Measurements from ENCODE around the gene MSH4.
"Not testable (repeated sequence)": the region's sequence is repeated elsewhere in the genome, so short reads cannot be mapped to it uniquely, and the experiment has no call there.

Gene MSH4

DNA sequence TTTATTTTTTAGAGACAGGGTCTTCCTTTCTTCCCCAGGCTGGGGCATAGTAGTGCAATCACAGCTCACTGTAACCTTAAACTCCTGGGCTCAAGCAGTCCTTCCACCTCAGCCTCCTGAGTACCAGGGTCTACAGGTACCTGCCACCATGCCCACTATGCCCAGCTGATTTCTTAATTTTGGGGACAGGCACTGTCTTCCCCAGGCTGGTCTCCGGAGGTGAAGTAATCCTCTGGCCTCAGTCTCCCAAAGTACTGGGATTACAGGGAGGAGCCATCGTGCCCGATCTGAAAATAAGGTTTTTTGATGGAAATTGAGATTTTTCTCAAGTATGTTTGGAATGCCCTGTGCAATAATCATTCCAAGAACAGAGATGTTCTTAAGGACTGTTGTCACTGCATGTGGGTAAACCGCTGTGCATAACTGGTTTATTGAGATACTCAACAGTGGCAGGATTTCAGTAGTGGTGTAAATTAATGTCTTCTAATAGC is 934 bp upstream of the MSH4 start:
- Histone ChIP-seq H3K36me3 (ENCODE audit: insufficient read depth, low read length) (peaks cover 64% of the 10 kb centered on the region), H3K4me3 (no peak overlapping the region)
- TF ChIP-seq FOXP2 (optimal IDR thresholded peaks at IDR 0.05; ENCODE audit: control extremely low read depth, extremely low read length, insufficient read depth): no peak
- TF ChIP-seq POLR2AphosphoS5 (IDR thresholded peaks at IDR 0.05; ENCODE audit: borderline replicate concordance, low read depth, low read length): 0 out of 2 replicates have a peak, but pooled peaks have one; percentile 4

DNA sequence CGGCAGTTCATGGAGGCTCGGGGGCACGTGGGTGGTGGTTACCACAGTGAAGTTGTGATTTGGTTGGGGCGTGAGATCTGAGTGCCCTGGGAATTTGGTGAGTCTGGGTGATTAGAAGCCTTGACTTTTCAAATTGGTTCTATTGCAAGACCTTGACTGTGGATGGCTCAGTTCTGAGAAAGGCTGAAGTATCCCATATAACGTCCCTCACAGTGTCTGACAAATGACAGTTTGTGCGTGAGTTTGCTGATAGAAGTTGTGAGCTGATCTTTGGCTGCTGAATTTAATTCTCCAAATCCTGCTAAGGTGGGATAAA is 549 bp downstream of the MSH4 start:
- Histone ChIP-seq H3K36me3 (ENCODE audit: insufficient read depth, low read length) (peaks cover 50% of the 10 kb centered on the region), H3K4me3 (no peak overlapping the region), H3K9me3 (ENCODE audit: low read depth, low read length) (no peaks in the 10 kb centered on the region), H3K9ac (ENCODE audit: insufficient read length) (no peak overlapping the region), H3K27ac (no peak overlapping the region)
- DNase-seq (ENCODE audit: low read depth, low spot score): no peak
- TF ChIP-seq EZH2 (IDR thresholded peaks at IDR 0.05) (no peak), FOXP2 (optimal IDR thresholded peaks at IDR 0.05; ENCODE audit: control extremely low read depth, extremely low read length, insufficient read depth) (no peak), POLR2AphosphoS5 (IDR thresholded peaks at IDR 0.05; ENCODE audit: borderline replicate concordance, low read depth, low read length) (no peak; the same call in 1 of the 2 replicates)

More for the DNA sequence above, 934 bp upstream of the MSH4 start:
- no peak for DNase-seq (ENCODE audit: low read depth, low spot score)
- H3K27ac ChIP-seq: no peak overlapping the region
- no peak overlapping the region for H3K9ac ChIP-seq (ENCODE audit: insufficient read length)
- H3K9me3 ChIP-seq (ENCODE audit: low read depth, low read length): no peaks in the 10 kb centered on the region

DNA sequence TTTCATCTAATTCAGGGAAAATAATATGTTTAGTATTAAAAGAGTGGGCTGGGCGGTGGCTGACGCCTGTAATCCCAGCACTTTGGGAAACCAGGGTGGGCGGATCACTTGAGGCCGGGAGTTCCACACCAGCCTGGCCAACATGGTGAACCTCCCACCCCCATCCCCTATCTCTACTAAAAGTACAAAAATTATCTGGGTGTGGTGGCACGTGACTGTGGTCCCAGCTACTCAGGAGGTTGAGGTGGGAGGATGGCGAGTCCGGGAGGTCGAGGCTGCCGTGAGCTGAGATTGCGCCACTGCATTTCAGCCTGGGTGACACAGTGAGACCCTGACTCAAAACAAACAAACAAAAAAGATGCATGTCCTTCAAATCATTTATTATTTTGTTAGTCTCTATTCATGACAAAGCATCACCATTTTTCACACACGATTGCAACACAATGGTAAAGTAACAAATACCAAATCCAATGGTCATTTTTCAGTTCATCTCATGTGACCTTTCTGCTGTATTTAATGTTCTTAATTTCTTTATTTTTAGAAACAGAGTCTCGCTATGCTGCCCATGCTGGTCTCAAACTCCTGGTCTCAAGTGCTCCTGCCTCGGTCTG is 1.0 kb downstream of the MSH4 start:
- Histone ChIP-seq H3K9me3 (ENCODE audit: low read depth, low read length) (no peaks in the 10 kb centered on the region), H3K4me3 (no peak overlapping the region), H3K27ac (peak overlapping the region; percentile 20; the same call in 1 of the 2 replicates), H3K9ac (ENCODE audit: insufficient read length) (no peak overlapping the region), H3K36me3 (ENCODE audit: insufficient read depth, low read length) (peaks cover 45% of the 10 kb centered on the region)
- TF ChIP-seq EZH2 (IDR thresholded peaks at IDR 0.05): no peak
- no peak for TF ChIP-seq POLR2AphosphoS5 (IDR thresholded peaks at IDR 0.05; ENCODE audit: borderline replicate concordance, low read depth, low read length)
- no peak for TF ChIP-seq FOXP2 (optimal IDR thresholded peaks at IDR 0.05; ENCODE audit: control extremely low read depth, extremely low read length, insufficient read depth)
- DNase-seq (ENCODE audit: low read depth, low spot score): no peak

DNA sequence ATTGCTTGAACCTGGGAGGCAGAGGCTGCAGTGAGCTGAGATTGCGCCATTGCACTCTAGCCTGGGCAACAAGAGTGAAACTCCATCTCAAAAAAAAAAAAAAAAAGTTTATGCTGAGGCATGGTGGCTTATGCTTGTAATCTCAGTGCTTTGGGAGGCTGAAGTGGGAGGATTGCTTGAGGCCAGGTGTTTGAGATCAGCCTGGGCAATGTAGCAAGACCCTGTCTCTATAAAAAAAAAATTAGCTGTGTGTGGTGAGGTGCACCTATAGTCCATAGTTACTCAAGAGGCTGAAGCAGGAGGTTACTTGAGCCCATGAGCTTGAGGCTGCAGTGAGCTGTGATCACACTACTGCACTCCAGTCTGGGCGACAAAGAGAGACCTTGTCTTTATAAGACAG is 4.8 kb downstream of the MSH4 start:
- H3K9me3 ChIP-seq (ENCODE audit: low read depth, low read length); DNase-seq (ENCODE audit: low read depth, low spot score); H3K9ac ChIP-seq (ENCODE audit: insufficient read length); H3K27ac ChIP-seq; H3K36me3 ChIP-seq (ENCODE audit: insufficient read depth, low read length); H3K4me3 ChIP-seq: not testable (repeated sequence)

DNA sequence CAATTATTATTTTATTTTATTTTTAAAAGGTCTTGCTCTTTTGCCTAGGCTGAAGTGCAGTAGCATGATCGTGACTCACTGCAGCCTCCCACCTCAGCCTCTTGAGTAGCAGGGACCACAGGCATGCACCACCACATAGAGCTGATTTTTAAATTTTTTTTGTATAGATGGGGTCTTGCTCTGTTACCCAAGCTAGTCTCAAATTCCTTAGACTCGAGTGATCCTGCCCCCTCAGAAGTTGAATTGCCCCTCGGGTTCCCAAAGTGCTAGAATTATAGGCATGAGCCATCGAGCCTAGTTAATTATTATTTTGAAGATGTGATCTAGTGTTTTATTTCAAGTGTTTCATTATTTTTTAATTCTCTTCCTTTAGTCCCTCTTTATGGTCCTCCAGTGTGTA is 12.2 kb downstream of the MSH4 start:
- TF ChIP-seq EZH2 (IDR thresholded peaks at IDR 0.05) (no peak), FOXP2 (optimal IDR thresholded peaks at IDR 0.05; ENCODE audit: control extremely low read depth, extremely low read length, insufficient read depth) (no peak), POLR2AphosphoS5 (IDR thresholded peaks at IDR 0.05; ENCODE audit: borderline replicate concordance, low read depth, low read length) (no peak)
- Histone ChIP-seq H3K9ac (ENCODE audit: insufficient read length) (no peak overlapping the region), H3K9me3 (ENCODE audit: low read depth, low read length) (no peaks in the 10 kb centered on the region), H3K4me3 (no peak overlapping the region), H3K36me3 (ENCODE audit: insufficient read depth, low read length) (no peaks in the 10 kb centered on the region), H3K27ac (no peak overlapping the region)
- DNase-seq (ENCODE audit: low read depth, low spot score): no peak

DNA sequence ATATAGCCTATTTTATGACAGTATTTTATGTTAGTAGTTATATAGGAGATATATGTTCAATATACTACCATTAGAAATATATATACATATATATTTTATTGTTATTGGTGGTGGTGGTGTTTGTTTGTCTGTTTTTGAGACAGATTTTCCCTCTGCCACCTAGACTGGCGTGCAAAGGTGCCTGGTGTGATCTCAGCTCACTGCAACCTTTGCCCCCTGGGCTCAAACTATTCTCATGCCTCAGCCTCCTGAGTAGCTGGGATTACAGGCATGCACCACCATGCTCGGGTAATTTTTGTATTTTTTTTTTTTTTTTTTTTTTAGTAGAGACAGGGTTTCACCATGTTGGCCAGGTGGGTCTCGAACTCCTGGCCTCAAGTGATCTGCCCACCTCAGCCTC is 13.4 kb downstream of the MSH4 start:
- H3K27ac ChIP-seq; H3K36me3 ChIP-seq (ENCODE audit: insufficient read depth, low read length); H3K9ac ChIP-seq (ENCODE audit: insufficient read length); H3K4me3 ChIP-seq; H3K9me3 ChIP-seq (ENCODE audit: low read depth, low read length); DNase-seq (ENCODE audit: low read depth, low spot score): not testable (repeated sequence)

DNA sequence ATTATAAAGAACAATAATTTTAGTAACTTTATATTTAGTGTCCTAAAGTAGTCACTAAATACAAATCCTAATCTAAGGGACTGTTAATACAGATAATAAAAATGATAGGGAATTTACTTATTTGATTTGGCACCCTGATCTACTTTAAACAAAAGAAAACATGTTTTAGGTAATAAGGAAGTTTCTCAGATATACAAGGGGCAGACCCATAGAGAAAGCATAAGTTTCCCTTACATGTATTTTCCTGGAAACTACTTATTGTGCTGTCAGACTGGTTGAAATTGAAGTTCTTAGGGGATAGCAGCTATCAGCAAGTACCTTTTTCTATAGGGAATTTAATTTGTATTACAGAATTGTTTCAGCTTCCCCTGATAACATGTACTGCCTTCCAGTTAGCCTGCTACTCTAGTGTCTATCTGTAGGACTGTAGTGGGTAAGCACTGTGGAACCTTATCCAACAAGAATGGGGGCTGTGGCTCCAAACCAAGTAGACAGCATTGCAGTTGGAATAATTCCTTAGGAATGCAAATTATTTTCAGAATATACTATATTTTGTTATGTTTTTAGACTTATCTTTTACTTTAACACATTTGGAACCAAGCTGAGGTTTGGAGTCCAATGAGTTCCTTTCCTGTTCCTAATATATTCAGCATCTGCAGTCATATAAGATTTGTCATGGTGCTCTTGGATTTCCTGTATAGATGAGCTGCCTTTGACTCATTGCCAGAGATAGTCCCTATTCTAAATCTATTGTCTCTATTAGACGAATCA is 14.7 kb downstream of the MSH4 start:
- DNase-seq (ENCODE audit: low read depth, low spot score): peak; percentile 86
- Histone ChIP-seq H3K9ac (ENCODE audit: insufficient read length) (peak overlapping the region; percentile 65), H3K4me3 (peak overlapping the region; percentile 67), H3K9me3 (ENCODE audit: low read depth, low read length) (no peaks in the 10 kb centered on the region), H3K27ac (peak overlapping the region; percentile 96), H3K36me3 (ENCODE audit: insufficient read depth, low read length) (no peaks in the 10 kb centered on the region)
- TF ChIP-seq EZH2 (IDR thresholded peaks at IDR 0.05) (no peak), FOXP2 (optimal IDR thresholded peaks at IDR 0.05; ENCODE audit: control extremely low read depth, extremely low read length, insufficient read depth) (peak; percentile 30)

DNA sequence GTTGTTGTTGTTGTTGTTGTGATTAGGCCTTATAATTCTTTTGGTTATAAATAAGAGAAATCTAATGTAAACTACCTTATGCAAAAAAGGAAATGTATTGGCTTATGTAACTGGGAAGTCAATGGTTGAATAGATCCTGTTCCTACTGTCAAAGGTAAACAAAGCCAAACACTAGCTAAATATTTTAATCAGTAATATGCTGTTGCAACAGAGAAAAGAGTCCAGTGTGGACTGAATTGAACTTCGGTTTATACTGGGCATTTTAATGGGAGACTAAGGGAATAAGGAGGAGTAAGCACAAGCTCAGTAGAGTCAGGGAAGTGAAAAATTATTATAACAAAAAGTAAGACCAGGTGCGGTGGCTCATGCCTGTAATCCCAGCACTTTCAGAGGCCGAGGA is 15.4 kb downstream of the MSH4 start:
- peak overlapping the region; percentile 96; the same call in 1 of the 2 replicates for H3K27ac ChIP-seq
- DNase-seq (ENCODE audit: low read depth, low spot score): no peak
- TF ChIP-seq POLR2AphosphoS5 (IDR thresholded peaks at IDR 0.05; ENCODE audit: borderline replicate concordance, low read depth, low read length) (no peak), EZH2 (IDR thresholded peaks at IDR 0.05) (no peak), FOXP2 (optimal IDR thresholded peaks at IDR 0.05; ENCODE audit: control extremely low read depth, extremely low read length, insufficient read depth) (no peak)

DNA sequence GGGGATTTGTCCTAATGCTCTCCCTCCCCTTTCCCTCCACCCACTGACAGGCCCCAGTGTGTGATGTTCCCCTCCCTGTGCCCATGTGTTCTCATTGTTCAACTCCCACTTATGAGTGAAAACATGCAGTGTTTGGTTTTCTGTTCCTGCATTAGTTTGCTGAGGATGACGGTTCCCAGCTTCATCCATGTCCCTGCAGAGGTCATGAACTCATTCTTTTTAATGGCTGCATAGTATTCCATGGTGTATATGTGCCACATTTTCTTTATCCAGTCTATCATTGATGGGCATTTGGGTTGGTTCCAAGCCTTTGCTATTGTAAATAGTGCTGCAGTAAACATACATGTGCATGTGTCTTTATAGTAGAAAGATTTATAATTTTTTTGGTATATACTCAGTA is 26.9 kb downstream of the MSH4 start:
- DNase-seq (ENCODE audit: low read depth, low spot score); H3K9me3 ChIP-seq (ENCODE audit: low read depth, low read length); H3K4me3 ChIP-seq; H3K36me3 ChIP-seq (ENCODE audit: insufficient read depth, low read length); H3K27ac ChIP-seq; H3K9ac ChIP-seq (ENCODE audit: insufficient read length): not testable (repeated sequence)

More for the DNA sequence above, 15.4 kb downstream of the MSH4 start:
- H3K9ac ChIP-seq (ENCODE audit: insufficient read length): no peak overlapping the region
- H3K4me3 ChIP-seq: peak overlapping the region; percentile 67
- H3K36me3 ChIP-seq (ENCODE audit: insufficient read depth, low read length): no peaks in the 10 kb centered on the region
- H3K9me3 ChIP-seq (ENCODE audit: low read depth, low read length): no peaks in the 10 kb centered on the region
